ENCODE data around the gene SPATA13. TPM values are rescaled to one million over a fixed set of nuclear protein-coding genes. Genes with fewer than 3 reads are reported as not detected.

The SPATA13 gene
- total RNA-seq, 1 donor from 2014 or later, result 12.1 TPM

DNA sequence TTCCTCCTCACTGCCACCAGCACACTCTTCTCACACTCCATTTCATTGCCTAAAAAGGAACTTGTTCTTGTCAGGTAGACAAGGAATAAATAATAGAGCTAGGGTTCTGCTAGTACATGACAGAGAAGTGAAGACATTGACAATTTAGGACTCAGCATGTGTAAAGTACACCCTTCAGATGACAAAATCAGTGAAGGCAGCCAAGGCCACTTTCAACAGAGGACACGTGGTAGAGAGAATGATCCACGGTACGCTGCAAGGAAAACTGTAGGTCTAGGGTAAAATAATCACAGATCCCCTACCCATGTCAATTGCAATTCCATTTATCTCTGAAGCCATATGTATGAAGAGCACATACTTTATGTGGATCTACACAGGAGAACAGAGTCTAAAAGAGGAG lies 7.2 kb upstream of the SPATA13 start:
- no peak for DNase-seq (ENCODE audit: low read depth)
- no peak overlapping the region for H3K4me3 ChIP-seq (ENCODE audit: low read depth, low read length)
- TF ChIP-seq, protein P1, sequence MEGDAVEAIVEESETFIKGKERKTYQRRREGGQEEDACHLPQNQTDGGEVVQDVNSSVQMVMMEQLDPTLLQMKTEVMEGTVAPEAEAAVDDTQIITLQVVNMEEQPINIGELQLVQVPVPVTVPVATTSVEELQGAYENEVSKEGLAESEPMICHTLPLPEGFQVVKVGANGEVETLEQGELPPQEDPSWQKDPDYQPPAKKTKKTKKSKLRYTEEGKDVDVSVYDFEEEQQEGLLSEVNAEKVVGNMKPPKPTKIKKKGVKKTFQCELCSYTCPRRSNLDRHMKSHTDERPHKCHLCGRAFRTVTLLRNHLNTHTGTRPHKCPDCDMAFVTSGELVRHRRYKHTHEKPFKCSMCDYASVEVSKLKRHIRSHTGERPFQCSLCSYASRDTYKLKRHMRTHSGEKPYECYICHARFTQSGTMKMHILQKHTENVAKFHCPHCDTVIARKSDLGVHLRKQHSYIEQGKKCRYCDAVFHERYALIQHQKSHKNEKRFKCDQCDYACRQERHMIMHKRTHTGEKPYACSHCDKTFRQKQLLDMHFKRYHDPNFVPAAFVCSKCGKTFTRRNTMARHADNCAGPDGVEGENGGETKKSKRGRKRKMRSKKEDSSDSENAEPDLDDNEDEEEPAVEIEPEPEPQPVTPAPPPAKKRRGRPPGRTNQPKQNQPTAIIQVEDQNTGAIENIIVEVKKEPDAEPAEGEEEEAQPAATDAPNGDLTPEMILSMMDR (conservative IDR thresholded peaks at IDR 0.05; ENCODE audit: low read depth, low read length), result no peak

DNA sequence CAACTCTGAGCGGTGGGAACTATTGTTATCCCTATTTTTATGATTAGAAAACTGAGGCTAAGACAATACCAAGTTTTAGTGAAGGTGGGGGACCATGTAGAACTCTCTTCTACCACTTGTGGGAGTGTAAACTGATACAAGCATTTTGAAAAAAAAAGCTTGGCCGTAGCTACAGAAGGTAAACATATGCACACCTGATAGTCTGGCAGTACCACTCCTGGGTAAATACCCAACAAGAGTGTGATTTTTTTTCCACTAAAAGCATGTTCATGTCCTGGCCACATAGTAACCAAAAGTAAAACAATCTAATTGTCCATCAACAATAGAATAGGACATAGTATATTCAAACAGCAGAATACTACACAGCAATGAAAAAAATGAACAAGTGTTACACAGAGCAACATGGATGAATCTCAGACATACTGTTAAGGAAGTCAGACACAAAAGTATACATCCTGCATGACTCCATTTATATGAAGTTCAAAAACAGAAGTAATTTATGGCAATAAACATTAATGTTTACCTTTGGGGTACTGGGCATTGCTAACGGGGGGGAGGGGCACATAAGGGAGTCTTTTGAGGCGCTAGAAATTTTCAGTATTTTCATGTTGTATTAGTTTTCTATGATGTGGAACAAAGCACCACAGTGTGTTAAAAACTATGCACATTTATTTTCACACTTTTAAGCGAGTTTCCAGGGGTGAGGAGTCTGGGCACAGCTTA lies 6.4 kb upstream of the SPATA13 start:
- TF ChIP-seq, protein P1 (conservative IDR thresholded peaks at IDR 0.05; ENCODE audit: low read depth, low read length), result no peak
- no peak overlapping the region for H3K4me3 ChIP-seq (ENCODE audit: low read depth, low read length)
- DNase-seq (ENCODE audit: low read depth), result no peak

DNA sequence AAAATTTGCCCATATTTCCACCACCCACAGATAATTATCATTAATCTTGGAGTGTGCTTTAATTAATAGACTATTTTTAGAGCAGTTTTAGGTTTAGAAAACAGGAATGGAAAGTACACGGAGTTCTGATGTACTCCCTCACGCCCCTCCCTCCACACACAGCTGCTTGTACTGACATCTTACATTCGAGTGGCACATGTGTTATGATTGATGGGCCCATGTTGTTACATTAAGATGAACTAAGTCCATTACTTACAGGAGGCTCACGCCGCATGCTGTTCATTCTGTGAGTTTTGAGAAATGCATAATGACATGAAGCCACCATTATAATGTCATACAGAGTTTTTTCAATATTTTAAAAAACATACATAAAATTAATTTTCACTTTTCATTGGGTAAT lies 1.2 kb upstream of the SPATA13 start:
- H3K4me3 ChIP-seq (ENCODE audit: low read depth, low read length), result no peak overlapping the region
- DNase-seq (ENCODE audit: low read depth), result no peak
- TF ChIP-seq, protein P1 (conservative IDR thresholded peaks at IDR 0.05; ENCODE audit: low read depth, low read length), result no peak

DNA sequence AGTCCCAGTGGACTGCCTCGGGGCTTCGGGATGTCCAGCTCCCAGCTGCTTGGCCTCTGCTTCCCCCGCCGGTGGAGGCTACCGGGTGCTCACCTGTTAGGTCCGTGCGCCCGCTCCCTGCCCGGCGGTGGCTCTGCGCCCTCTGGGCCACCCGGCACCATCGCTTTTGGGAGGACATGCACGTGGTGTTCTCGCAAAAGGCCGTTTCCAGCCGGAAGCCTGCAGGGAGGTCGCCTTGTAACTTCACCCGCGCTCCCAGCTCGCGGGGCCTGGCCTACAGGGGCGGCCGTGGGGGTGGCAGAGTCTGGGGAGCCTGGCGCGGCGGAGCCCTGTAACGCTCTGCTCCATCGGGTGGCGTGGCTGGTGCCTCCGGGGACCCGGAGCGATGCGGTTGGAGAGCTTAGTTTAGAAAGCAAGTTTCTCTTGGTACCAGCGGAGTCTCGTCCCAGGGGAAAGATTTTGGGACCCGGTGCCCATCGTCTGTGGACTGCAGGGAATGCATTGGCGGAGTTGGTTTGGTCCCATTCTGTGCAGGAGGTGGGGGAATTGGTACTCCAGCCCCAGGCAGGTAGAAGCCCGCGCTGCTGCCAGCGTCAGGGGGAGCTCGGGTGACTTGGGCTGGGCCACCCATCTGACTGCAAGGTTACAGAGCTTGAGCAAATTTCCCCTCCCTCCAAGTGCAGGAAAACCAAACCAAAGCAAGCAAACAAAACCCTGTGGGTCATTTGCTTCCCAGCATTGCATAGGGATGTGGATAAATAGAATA lies 673 bp downstream of the SPATA13 start:
- TF ChIP-seq, protein P1 (conservative IDR thresholded peaks at IDR 0.05; ENCODE audit: low read depth, low read length), result no peak
- no peak for DNase-seq (ENCODE audit: low read depth)
- H3K4me3 ChIP-seq (ENCODE audit: low read depth, low read length), result peak overlapping the region; percentile 92

DNA sequence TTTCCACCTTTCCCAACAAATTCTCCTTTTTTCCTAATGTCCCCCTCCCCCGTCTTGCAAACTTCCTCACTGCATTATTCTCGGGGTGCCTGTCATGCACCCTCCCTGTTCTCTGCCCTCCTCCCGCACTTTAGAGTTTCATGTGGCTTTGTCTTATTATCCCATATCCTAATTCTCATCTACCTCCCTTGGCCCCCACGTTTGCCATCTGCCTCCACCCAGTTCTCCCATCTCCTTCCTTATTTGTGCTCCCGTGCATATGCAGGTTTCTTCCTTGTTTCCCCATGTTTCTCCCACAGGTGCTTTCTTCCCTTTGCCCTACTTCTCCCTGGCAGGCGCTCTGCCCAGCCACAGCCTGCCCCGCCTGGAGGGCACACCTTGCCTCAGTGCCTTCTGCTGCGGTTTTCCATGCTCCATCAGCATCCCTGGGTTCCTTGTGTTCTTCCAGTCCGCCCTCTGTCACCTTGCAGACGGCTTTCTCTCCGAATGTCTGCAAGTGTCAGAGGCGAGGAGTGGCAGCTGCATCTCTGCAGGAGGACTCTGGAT lies 1.5 kb downstream of the SPATA13 start:
- peak overlapping the region; percentile 92 for H3K4me3 ChIP-seq (ENCODE audit: low read depth, low read length)
- no peak for DNase-seq (ENCODE audit: low read depth)
- TF ChIP-seq, protein P1 (conservative IDR thresholded peaks at IDR 0.05; ENCODE audit: low read depth, low read length), result no peak

DNA sequence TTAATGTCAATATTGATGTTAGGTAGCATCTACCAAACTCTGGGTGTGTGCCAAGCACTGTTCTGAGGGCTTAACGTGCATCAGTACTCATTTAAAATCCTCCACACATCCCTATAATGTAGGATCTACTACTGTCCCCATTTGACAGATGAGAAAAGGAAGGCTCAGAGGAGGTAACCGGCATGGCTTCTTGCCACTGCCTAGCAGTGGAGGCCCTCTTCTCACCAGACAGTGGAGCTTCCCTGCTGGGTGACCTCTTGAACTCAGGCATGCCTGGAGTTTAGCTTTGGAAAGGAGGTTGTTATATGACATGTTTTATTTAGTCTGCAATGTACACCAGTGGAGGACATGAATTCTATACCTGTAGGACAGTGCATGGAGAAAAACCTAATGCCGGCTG lies 2.1 kb downstream of the SPATA13 start:
- TF ChIP-seq, protein P1 (conservative IDR thresholded peaks at IDR 0.05; ENCODE audit: low read depth, low read length), result no peak
- peak overlapping the region; percentile 92 for H3K4me3 ChIP-seq (ENCODE audit: low read depth, low read length)
- DNase-seq (ENCODE audit: low read depth), result no peak

Measured in epithelial cell of proximal tubule (primary cell).